ENCODE results near the gene STX8. TPM values are rescaled to one million over a fixed set of nuclear protein-coding genes. Genes with fewer than 3 reads are reported as not detected.

STX8 gene
- total RNA-seq, 2 donors from 2014 or later, result 66.8 to 68.8 TPM

Other genes with a start within 250 kb of the STX8 start
- gene CFAP52, start 822 bp upstream of the STX8 start, total RNA-seq, result not detected
- under 1 TPM; 0.29 to 0.45 TPM for gene USP43, start 69.7 kb upstream of the STX8 start, total RNA-seq
- not detected for gene DHRS7C, start 215.8 kb upstream of the STX8 start, total RNA-seq
- gene GSG1L2, start 246.3 kb upstream of the STX8 start, total RNA-seq, result not detected

Data from T-helper 17 cell (primary cell).